Stimulated activated CD8-positive, alpha-beta memory T cell treated with anti-CD3 and anti-CD28 coated beads, Interleukin-12 subunit alpha, Interleukin-12 subunit beta, amount 100 ng/mL, for 24 hours (primary cell): ENCODE measurements around the gene DDX39A.
A peak's percentile ranks its signal among the peaks of the same experiment; 100 is the strongest.

Experiments used
- DNase-seq: peaks from one replicate; pipeline ENCODE4 v3.0.0-alpha.2; 2020; ENCODE audit errors: extremely low read depth

DDX39A gene

GRCh38 chr19:14434543-14435319 is 15.6 kb upstream of the DDX39A start:
- no peak for DNase-seq

GRCh38 chr19:14433554-14434501 is 14.7 kb upstream of the DDX39A start:
- no peak for DNase-seq

GRCh38 chr19:14432791-14433553 is 13.8 kb upstream of the DDX39A start, which contains the start of gene PKN1:
TSS of gene PKN1 (plus strand) at chr19:14433306. CDS start at chr19:14433522, 216 bp downstream.
- peak; percentile 42 for DNase-seq

- no peak for DNase-seq
These were observed 11.6 kb upstream of the DDX39A start for GRCh38 chr19:14430712-14431111.

GRCh38 chr19:14428882-14429416 is 9.8 kb upstream of the DDX39A start:
- DNase-seq = no peak

GRCh38 chr19:14427461-14427860 is 8.3 kb upstream of the DDX39A start:
- DNase-seq = no peak

GRCh38 chr19:14425696-14426138 is 6.6 kb upstream of the DDX39A start:
- no peak for DNase-seq

- DNase-seq = no peak
These were observed 360 bp downstream of the DDX39A start for GRCh38 chr19:14418856-14419105.

GRCh38 chr19:14416817-14417231 is 2.3 kb downstream of the DDX39A start:
- DNase-seq = no peak

- DNase-seq = no peak
These were observed 4.0 kb downstream of the DDX39A start for GRCh38 chr19:14414926-14415690.

- no peak for DNase-seq
These were observed 5.4 kb downstream of the DDX39A start for GRCh38 chr19:14413693-14414181.

- no peak for DNase-seq
These were observed 6.0 kb downstream of the DDX39A start for GRCh38 chr19:14412996-14413692.

- DNase-seq = no peak
These were observed 6.7 kb downstream of the DDX39A start for GRCh38 chr19:14412324-14412995.

GRCh38 chr19:14411938-14412245 is 7.2 kb downstream of the DDX39A start:
- no peak for DNase-seq

GRCh38 chr19:14411161-14411937 is 7.8 kb downstream of the DDX39A start:
- no peak for DNase-seq

GRCh38 chr19:14410091-14411051 is 8.8 kb downstream of the DDX39A start:
- DNase-seq = no peak

- no peak for DNase-seq
These were observed 9.8 kb downstream of the DDX39A start for GRCh38 chr19:14409146-14410023.
